Measurements from ENCODE around the gene TRPT1. TPM values are rescaled to one million over a fixed set of nuclear protein-coding genes. Genes with fewer than 3 reads are reported as not detected.

TRPT1 gene, protein sequence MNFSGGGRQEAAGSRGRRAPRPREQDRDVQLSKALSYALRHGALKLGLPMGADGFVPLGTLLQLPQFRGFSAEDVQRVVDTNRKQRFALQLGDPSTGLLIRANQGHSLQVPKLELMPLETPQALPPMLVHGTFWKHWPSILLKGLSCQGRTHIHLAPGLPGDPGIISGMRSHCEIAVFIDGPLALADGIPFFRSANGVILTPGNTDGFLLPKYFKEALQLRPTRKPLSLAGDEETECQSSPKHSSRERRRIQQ
- 10 to 100 TPM; 28.7 to 30.5 TPM for total RNA-seq

DNA sequence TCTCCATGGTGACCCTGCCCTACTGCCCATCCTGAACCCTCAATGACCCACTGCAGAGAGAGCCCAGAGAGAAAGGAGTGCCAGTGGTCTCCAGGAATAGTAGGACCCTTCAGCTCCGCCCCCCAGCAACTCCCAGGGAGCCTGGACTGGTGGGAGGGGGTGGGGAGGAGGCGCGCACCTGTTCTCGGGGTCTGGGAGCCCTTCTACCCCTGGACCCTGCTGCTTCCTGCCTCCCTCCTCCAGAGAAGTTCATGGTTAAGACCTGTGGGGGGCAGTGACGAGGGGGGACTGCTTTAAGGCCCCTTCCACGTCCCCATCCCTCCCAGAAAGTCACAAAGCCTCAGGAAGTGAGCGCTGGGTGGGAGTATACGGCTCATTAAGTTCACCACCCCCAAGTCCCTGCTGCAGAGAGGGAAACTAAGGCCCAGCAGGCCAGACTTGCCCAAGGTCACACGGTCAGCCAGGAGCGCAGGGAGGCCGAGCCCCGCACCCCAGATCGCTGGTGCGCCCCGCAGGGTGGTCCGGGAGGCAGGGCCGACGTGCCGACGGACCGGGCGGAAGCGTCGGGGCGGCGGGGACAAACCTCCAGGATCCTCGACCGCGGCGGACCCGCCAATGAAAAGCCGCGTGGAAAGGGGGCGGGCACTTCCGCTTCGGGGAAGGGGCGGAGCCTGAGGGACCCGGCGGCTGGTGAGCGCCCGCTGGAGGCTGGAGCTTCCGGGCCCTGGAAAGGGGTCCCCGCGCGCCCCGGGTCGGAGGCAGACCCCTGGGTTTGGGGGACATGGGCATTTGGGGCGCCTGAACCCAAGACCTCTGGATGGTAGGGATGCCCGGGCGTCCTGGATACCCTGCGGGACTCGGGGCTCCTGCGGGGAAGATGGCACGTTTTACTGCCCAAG lies at the start of gene TRPT1, which contains the start of gene NUDT22:
Gene TRPT1, minus strand, starts transcription at position 579 of the 899 bp plus-strand sequence. Its CDS starts 326 bp downstream, at position 253.
Gene NUDT22, plus strand, starts transcription at position 667 of the 899 bp plus-strand sequence. CDS start 379 bp downstream, outside the sequence.
- CTCF ChIA-PET = interaction anchor here (0.5 to 5.3 kb wide), 5 partner anchors 13 to 1451 kb away, joined by 3 to 41 read pairs (median 3); partner anchors contain the start of gene FERMT3
- POLR2A ChIA-PET = interaction anchor here (0.6 to 4.6 kb wide), 9 partner anchors 15 to 84 kb away, joined by 3 to 70 read pairs (median 5); partner anchors contain the start of gene FERMT3

GRCh38 chr11:64275031-64275800 lies 49.2 kb upstream of the TRPT1 start:
- POLR2A ChIA-PET = interaction anchor here (0.7 kb wide), 1 partner anchor 10 kb away, joined by 7 read pairs; no protein-coding TSS in a partner anchor
- CTCF ChIA-PET = interaction anchor here (1.1 to 2.5 kb wide), 2 partner anchors 14 to 26 kb away, joined by 4 to 9 read pairs; no protein-coding TSS in a partner anchor

DNA sequence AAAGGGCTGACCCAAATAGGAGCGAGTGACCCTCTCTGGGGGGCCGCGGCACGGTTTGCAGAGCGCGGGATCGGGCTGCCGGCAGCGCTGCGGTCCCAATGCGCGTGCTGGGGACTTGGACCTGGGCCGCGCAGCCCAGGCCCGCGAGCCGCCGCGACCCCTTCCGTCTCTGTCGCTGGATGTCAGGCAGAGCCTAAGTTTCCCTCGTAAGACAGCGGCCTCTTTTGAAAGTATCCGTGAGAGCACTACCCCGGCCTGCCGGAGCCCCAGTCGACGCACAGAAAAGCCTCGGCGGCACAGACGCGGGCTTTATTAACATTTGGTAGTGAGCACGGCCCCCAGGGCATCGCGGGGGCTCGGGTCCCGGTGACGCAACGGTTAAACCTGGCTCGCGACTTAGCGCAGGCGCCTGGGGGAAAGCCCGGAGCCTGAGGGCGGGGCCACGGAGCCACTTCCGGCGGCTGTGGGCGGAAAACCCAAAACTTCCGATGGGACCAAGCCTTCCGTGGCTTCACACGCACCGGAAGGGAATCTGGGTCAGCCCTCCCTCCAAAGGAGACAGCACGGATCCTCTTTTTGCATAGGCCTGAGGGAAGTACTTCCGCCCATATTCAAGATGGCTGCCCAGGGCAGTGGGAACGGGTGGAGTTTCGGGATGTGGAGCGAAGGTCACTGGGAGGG lies 43.7 kb upstream of the TRPT1 start:
- CTCF ChIA-PET = interaction anchor here (0.6 to 4.1 kb wide), 9 partner anchors 12 to 63 kb away, joined by 3 to 39 read pairs (median 6); partner anchors contain the start of genes CATSPERZ, ESRRA, FERMT3 and PLCB3

DNA sequence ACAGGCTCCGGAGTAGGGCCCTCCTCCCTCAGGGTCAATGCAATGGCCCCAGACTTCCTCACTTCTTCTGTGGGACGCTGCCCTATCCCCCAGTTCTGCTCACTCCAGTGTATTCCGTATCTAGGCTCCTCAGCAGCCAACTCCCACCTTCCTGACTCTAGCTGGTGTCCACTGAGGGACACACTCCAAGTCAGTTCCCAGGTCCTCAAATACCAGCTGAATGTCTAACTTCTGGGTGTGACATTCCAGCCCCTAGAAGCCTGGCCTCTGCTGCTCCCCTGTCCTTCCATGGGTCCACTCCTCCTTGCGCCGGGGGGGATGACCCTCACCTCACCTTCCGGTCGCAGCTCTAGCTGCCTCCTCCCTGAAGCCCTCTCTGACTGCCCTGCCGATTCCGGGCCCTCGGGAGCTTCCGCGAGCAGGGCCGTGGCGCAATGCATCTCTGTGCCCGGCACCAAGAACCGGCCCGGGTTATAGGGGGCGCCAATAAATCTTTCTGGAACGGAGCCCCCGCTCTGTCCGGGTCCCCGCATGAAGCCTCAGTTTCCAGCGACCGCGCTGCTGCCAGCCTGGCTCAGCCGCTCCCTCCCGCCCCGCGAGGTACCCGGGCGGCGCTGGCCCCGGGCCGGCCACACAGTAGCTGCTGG lies 43.0 kb upstream of the TRPT1 start:
- ChIA-PET POLR2A (interaction anchor here (0.5 to 4.3 kb wide), 8 partner anchors 11 to 1493 kb away, joined by 4 to 22 read pairs (median 18); partner anchors contain the start of genes BAD, FERMT3, FKBP2 and GPR137), CTCF (interaction anchor here (0.6 to 4.1 kb wide), 10 partner anchors 12 to 64 kb away, joined by 3 to 39 read pairs (median 4); partner anchors contain the start of genes CATSPERZ, FERMT3, PLCB3 and PPP1R14B)

More for the DNA sequence above, 43.7 kb upstream of the TRPT1 start:
- POLR2A ChIA-PET = interaction anchor here (1.2 to 4.3 kb wide), 8 partner anchors 12 to 63 kb away, joined by 4 to 22 read pairs (median 18); partner anchors contain the start of genes BAD, ESRRA, FERMT3 and FKBP2

DNA sequence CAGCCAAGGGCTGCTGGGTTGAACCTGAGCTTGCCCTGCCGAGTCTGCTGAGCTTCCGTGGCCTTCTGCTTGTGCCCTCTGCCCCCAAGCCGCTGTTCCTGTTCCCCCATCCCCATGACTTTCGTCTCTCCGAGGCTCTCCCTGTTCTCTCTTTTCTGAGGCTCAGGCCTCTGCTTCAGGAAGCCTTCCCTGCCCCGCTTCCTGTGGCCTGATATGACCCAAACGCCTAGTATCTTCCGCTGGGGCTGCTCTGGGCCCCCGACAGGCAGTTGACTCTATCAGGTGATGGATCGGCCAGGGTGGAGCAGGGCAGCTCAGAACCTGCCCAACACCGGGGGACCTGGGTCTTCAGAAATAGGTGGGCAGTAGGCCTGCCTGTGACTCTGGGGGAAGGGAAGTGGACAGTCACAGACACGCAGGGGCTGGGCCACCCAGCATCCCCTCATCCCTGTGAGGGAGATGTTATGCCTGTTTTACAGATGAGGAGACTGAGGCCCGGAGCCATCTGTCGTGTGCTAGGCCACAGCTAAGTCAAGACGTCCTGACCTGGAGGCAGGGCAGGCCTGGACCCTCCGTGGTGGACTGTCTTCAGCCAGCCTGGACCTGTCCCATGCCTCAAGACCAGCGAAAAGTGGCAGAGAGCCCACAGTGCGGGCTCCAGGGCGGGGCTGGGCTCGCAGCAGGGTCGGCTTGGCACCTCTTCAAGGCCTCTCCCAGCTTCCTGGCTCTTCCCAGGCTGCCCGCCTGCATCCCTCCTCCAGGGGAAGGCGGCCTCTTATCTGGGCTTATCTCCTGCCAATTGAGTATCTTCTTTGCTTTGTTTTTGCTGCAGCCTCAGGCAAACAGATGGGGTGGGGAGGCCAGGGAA lies 42.3 kb upstream of the TRPT1 start:
- POLR2A ChIA-PET = interaction anchor here (0.5 to 4.3 kb wide), 10 partner anchors 10 to 1492 kb away, joined by 3 to 22 read pairs (median 8); partner anchors contain the start of genes BAD, FERMT3, FKBP2 and GPR137
- CTCF ChIA-PET = interaction anchor here (0.7 to 4.1 kb wide), 10 partner anchors 11 to 64 kb away, joined by 3 to 39 read pairs (median 5); partner anchors contain the start of genes CATSPERZ, FERMT3, PLCB3 and PPP1R14B

DNA sequence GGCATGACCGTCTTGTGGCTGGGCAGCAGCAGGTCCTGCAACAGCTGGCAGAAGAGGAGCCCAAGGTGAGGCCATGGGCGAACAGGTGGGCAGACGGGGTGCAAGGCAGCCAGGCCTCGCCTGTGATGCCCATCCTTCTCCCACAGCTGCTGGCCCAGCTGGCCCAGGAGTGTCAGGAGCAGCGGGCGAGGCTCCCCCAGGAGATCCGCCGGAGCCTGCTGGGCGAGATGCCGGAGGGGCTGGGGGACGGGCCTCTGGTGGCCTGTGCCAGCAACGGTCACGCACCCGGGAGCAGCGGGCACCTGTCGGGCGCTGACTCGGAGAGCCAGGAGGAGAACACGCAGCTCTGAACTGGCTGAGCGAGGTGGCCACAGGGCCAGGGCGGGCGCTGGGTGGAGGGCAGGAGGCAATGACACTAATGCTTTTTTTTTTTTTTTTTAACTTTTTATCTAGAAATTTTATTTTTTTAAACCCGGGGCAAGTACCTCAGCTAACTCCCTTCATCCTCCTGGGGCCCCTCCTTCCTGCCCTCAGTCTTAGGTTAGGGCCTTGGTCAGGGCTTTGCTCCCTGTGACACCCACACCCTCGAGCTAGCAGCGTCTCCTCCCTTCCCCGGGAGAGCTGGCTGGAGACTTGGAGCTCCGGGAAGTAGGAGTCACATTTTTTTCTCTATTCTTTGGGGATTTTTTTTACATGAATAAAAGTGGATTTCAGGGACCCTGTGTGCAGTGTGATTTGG lies 41.4 kb upstream of the TRPT1 start:
- ChIA-PET CTCF (interaction anchor here (0.7 to 4.1 kb wide), 8 partner anchors 10 to 63 kb away, joined by 3 to 39 read pairs (median 4); partner anchors contain the start of genes CATSPERZ, PLCB3, PRDX5 and TRMT112), POLR2A (interaction anchor here (0.7 to 4.3 kb wide), 5 partner anchors 15 to 61 kb away, joined by 3 to 20 read pairs (median 4); partner anchors contain the start of genes FKBP2, NUDT22, PLCB3 and TRPT1)

DNA sequence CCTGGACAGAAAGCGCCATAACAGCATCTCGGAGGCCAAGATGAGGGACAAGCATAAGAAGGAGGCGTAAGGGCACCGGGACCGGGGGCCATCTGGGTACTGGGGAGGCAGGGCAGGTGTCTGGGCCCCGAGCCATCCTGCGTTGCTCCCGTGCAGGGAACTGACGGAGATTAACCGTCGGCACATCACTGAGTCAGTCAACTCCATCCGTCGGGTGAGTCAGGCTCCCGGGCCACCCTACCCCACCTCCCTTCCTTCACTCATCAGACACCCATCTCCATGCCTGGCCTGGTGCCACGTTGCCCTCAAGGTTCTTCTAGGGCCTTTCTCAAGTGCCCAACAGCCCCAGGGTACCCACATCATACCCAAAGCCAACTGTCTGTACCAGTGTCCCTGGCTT lies 40.4 kb upstream of the TRPT1 start:
- POLR2A ChIA-PET = no interaction called here
- CTCF ChIA-PET = interaction anchor here (1.1 to 4.1 kb wide), 2 partner anchors 11 to 16 kb away, joined by 3 to 39 read pairs; partner anchors contain the start of gene PLCB3

DNA sequence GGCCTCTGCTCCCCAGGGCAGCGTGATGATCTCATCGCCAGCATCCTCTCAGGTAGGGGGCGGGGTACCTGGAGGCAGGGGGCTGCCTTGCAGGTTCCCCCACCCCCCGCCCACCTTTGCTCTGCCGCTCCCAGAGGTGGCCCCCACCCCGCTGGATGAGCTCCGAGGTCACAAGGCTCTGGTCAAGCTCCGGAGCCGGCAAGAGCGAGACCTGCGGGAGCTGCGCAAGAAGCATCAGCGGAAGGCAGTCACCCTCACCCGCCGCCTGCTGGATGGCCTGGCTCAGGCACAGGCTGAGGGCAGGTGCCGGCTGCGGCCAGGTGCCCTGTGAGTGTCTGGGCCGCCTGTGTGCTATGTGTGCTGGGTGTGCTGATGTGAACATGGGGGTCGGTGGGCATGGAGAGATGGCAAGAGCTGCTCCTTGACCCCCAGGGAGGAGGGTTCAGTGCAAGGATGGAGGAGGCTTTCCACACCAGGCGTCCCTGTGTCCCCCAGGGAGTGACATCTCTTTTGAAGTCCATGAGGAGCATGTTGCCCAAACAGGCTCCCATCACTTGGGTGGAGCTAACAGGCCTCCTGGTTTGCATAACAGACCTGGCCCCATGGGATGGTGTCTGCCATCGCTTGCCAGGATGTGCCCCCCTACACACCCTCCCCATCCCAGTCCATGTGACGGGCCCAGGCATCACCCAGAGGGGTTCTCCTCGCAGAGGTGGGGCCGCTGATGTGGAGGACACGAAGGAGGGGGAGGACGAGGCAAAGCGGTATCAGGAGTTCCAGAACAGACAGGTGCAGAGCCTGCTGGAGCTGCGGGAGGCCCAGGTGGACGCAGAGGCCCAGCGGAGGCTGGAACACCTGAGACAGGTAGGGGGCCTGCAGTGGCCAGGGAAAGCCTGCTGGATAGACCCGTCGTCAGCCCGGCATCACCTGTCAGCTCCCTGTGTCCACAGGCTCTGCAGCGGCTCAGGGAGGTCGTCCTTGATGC lies 39.5 kb upstream of the TRPT1 start:
- CTCF ChIA-PET = interaction anchor here (1.0 to 3.4 kb wide), 3 partner anchors 15 to 39 kb away, joined by 3 to 16 read pairs (median 4); partner anchors contain the start of gene PLCB3
- POLR2A ChIA-PET = interaction anchor here (0.5 to 0.6 kb wide), 2 partner anchors 10 to 1349 kb away, joined by 3 to 7 read pairs; no protein-coding TSS in a partner anchor

GRCh38 chr11:64264371-64264852 lies 38.4 kb upstream of the TRPT1 start:
- ChIA-PET CTCF (interaction anchor here (1.0 to 3.4 kb wide), 4 partner anchors 14 to 40 kb away, joined by 3 to 16 read pairs (median 4); partner anchors contain the start of gene PLCB3), POLR2A (interaction anchor here (0.5 kb wide), 1 partner anchor 11 kb away, joined by 7 read pairs; no protein-coding TSS in a partner anchor)

DNA sequence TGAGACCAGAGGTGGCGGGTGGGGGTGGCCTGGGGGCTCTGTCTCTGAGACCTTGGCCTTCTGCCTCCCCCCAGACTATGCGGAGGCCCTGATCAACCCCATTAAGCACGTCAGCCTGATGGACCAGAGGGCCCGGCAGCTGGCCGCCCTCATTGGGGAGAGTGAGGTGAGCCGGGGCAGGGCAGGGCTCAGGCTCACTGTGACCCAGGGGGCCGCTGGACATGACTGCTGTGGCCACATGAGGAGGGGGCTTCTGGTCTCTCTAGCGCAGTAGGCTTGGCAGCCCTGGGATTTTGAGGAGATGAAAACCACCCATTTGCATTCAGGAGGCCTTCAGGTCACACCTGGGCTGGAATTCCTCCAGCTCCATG lies 37.9 kb upstream of the TRPT1 start:
- ChIA-PET CTCF (interaction anchor here (1.0 to 3.4 kb wide), 4 partner anchors 13 to 40 kb away, joined by 3 to 16 read pairs (median 4); partner anchors contain the start of gene PLCB3), POLR2A (no interaction called here)

DNA sequence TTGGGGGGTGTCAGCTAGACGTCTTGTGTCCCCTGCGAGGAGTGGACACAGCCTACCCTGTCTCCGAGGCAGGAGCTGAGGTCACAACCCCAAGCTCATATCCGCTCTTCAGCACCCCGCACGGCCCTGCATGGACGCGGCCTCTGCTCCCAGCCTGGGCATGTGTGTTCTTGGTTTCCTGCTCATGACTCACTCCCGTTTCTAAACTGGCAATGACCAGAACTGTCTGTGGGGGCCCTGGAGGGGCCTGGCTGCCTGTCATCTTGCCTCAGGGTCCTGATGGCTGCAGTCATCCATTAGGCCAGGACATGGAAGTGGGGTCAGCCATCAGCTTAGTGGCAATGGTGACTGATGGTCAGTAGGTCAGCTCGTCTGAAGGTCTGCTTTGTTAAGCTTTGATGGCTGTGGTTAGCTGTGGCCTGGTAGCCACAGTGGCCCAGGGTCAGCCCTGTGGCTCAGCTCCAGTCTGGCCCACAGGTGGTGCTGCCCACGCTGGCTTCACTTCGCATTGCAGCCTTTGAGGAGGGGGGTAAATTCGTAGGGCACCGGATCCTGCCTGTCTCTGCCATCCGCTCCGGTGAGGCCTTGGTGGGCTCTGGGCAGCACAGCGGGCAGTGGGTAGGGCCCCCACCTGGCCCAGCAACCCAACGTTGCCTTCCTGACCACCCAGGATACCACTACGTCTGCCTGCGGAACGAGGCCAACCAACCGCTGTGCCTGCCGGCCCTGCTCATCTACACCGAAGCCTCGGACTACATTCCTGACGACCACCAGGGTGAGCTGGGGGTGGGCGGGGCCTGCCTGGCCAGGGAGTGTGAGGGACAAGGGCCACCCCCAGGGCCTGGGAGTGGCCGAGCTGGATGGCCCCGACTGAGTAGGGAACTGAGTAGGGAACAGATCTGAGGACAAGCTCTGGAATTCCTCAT lies 37.3 kb upstream of the TRPT1 start:
- CTCF ChIA-PET = interaction anchor here (1.1 to 3.4 kb wide), 2 partner anchors 13 to 30 kb away, joined by 3 to 16 read pairs; partner anchors contain the start of gene PLCB3
- POLR2A ChIA-PET = interaction anchor here (0.5 kb wide), 1 partner anchor 18 kb away, joined by 5 read pairs; no protein-coding TSS in a partner anchor

- ChIA-PET POLR2A (interaction anchor here (0.5 kb wide), 1 partner anchor 17 kb away, joined by 5 read pairs; no protein-coding TSS in a partner anchor), CTCF (interaction anchor here (1.2 to 3.4 kb wide), 2 partner anchors 12 to 16 kb away, joined by 4 to 16 read pairs; partner anchors contain the start of genes PLCB3 and PPP1R14B)
Observed at GRCh38 chr11:64262271-64263002, 36.5 kb upstream of the TRPT1 start.

All from activated CD8-positive, alpha-beta memory T cell treated with anti-CD3 and anti-CD28 coated beads for 36 hours (primary cell).